ENCODE data around the gene UBTD1.

- TF ChIP-seq GATA2 (IDR thresholded peaks at IDR 0.05; ENCODE audit: low read depth, low read length) (no peak), GATA3 (IDR thresholded peaks at IDR 0.05; ENCODE audit: low read depth, low read length) (no peak)
These were observed 112.7 kb downstream of the UBTD1 start for GRCh38 chr10:97611473-97611872.

All from SH-SY5Y (cell line).